ENCODE results near the gene RANBP9. TPM values are rescaled to one million over a fixed set of nuclear protein-coding genes. Genes with fewer than 3 reads are reported as not detected.
A peak's percentile ranks its signal among the peaks of the same experiment; 100 is the strongest.

Gene RANBP9
- total and polyA plus RNA-seq, 2 of the 13 experiments (the other 11 are each of a cell fraction or from before 2014, with no cell fraction given): 26.6 to 30.6 TPM

DNA sequence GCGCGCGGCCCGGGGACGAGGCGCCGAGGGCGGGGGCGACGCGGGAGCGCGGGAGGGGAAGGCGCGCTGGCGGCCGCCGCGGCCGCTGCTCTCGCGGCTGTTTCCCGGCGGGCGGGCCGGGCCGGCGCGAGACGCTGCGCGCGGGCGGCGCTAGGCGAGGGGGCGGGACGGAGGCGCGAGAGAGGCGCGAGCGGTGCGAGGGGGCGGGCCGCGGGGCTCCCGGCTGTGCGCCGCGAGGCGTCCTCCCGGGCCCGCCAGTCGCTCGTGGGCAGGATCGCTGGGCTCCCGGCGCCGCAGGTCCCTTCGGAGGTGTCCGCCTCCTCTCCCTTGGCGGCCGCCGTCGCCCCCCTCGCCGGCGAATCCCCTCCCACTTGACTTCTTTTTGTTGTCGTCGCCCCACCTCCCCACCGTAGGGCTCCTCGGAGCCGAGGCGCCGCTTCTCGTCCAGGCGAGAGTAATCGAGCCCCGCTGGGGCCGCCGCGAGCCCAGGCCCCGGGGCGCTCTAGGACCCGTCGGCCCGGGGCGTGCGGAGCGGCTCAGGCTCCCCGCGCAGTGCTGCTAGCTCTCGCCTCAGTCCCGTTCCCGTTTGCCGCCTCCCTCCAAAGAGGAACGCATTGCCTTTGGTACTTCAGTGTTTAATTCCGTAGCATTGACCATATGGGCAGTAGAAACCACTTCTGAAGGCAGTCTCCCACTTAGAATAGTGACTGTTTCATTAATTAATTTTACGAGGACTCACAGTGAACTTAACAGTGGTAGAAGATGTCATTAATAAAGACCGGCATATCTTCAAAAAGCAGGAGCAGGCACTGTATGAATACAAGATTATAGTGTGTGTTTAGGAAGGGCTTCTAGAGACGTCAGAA, at the start of gene RANBP9 (continued):
- TF ChIP-seq, protein P1, sequence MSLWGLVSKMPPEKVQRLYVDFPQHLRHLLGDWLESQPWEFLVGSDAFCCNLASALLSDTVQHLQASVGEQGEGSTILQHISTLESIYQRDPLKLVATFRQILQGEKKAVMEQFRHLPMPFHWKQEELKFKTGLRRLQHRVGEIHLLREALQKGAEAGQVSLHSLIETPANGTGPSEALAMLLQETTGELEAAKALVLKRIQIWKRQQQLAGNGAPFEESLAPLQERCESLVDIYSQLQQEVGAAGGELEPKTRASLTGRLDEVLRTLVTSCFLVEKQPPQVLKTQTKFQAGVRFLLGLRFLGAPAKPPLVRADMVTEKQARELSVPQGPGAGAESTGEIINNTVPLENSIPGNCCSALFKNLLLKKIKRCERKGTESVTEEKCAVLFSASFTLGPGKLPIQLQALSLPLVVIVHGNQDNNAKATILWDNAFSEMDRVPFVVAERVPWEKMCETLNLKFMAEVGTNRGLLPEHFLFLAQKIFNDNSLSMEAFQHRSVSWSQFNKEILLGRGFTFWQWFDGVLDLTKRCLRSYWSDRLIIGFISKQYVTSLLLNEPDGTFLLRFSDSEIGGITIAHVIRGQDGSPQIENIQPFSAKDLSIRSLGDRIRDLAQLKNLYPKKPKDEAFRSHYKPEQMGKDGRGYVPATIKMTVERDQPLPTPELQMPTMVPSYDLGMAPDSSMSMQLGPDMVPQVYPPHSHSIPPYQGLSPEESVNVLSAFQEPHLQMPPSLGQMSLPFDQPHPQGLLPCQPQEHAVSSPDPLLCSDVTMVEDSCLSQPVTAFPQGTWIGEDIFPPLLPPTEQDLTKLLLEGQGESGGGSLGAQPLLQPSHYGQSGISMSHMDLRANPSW (CRISPR knock-in tag; IDR thresholded peaks at IDR 0.05; ENCODE audit: borderline replicate concordance): peak; percentile 80; the same call in 1 of the 2 replicates
- TF ChIP-seq KMT2B (CRISPR knock-in tag; IDR thresholded peaks at IDR 0.05) (peak; percentile 94), ZNF484 (CRISPR knock-in tag; IDR thresholded peaks at IDR 0.05; ENCODE audit: borderline replicate concordance, low read depth) (0 out of 2 replicates have a peak, but pooled peaks have one; percentile 58), HMGA1 (CRISPR knock-in tag; conservative IDR thresholded peaks at IDR 0.05) (no peak), ZBTB26 (CRISPR knock-in tag; IDR thresholded peaks at IDR 0.05; ENCODE audit: borderline replicate concordance) (peak; percentile 89; the same call in 1 of the 2 replicates), ZFP37 (CRISPR knock-in tag; IDR thresholded peaks at IDR 0.05; ENCODE audit: borderline replicate concordance) (no peak), ARNTL (CRISPR knock-in tag; IDR thresholded peaks at IDR 0.05) (peak; percentile 26; the same call in 1 of the 2 replicates), PHF20 (CRISPR knock-in tag; IDR thresholded peaks at IDR 0.05) (peak; percentile 45), GATAD1 (CRISPR knock-in tag; IDR thresholded peaks at IDR 0.05) (peak; percentile 78), ZFP41 (CRISPR knock-in tag; IDR thresholded peaks at IDR 0.05; ENCODE audit: borderline replicate concordance) (peak; percentile 49; the same call in 1 of the 2 replicates), CHD2 (IDR thresholded peaks at IDR 0.05; ENCODE audit: low read depth, low read length) (peak; percentile 39; the same call in 1 of the 2 replicates), RFXAP (CRISPR knock-in tag; IDR thresholded peaks at IDR 0.05; ENCODE audit: borderline replicate concordance) (peak; percentile 81), FOXC1 (CRISPR knock-in tag; IDR thresholded peaks at IDR 0.05; ENCODE audit: borderline replicate concordance) (peak; percentile 88; the same call in 1 of the 2 replicates)
- TF ChIP-seq, protein P2, sequence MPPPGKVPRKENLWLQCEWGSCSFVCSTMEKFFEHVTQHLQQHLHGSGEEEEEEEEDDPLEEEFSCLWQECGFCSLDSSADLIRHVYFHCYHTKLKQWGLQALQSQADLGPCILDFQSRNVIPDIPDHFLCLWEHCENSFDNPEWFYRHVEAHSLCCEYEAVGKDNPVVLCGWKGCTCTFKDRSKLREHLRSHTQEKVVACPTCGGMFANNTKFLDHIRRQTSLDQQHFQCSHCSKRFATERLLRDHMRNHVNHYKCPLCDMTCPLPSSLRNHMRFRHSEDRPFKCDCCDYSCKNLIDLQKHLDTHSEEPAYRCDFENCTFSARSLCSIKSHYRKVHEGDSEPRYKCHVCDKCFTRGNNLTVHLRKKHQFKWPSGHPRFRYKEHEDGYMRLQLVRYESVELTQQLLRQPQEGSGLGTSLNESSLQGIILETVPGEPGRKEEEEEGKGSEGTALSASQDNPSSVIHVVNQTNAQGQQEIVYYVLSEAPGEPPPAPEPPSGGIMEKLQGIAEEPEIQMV (CRISPR knock-in tag; IDR thresholded peaks at IDR 0.05; ENCODE audit: low read depth): peak; percentile 85
- TF ChIP-seq, protein P3, sequence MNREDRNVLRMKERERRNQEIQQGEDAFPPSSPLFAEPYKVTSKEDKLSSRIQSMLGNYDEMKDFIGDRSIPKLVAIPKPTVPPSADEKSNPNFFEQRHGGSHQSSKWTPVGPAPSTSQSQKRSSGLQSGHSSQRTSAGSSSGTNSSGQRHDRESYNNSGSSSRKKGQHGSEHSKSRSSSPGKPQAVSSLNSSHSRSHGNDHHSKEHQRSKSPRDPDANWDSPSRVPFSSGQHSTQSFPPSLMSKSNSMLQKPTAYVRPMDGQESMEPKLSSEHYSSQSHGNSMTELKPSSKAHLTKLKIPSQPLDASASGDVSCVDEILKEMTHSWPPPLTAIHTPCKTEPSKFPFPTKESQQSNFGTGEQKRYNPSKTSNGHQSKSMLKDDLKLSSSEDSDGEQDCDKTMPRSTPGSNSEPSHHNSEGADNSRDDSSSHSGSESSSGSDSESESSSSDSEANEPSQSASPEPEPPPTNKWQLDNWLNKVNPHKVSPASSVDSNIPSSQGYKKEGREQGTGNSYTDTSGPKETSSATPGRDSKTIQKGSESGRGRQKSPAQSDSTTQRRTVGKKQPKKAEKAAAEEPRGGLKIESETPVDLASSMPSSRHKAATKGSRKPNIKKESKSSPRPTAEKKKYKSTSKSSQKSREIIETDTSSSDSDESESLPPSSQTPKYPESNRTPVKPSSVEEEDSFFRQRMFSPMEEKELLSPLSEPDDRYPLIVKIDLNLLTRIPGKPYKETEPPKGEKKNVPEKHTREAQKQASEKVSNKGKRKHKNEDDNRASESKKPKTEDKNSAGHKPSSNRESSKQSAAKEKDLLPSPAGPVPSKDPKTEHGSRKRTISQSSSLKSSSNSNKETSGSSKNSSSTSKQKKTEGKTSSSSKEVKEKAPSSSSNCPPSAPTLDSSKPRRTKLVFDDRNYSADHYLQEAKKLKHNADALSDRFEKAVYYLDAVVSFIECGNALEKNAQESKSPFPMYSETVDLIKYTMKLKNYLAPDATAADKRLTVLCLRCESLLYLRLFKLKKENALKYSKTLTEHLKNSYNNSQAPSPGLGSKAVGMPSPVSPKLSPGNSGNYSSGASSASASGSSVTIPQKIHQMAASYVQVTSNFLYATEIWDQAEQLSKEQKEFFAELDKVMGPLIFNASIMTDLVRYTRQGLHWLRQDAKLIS (CRISPR knock-in tag; IDR thresholded peaks at IDR 0.05): peak; percentile 52; the same call in 1 of the 2 replicates
- TF ChIP-seq, protein P4, sequence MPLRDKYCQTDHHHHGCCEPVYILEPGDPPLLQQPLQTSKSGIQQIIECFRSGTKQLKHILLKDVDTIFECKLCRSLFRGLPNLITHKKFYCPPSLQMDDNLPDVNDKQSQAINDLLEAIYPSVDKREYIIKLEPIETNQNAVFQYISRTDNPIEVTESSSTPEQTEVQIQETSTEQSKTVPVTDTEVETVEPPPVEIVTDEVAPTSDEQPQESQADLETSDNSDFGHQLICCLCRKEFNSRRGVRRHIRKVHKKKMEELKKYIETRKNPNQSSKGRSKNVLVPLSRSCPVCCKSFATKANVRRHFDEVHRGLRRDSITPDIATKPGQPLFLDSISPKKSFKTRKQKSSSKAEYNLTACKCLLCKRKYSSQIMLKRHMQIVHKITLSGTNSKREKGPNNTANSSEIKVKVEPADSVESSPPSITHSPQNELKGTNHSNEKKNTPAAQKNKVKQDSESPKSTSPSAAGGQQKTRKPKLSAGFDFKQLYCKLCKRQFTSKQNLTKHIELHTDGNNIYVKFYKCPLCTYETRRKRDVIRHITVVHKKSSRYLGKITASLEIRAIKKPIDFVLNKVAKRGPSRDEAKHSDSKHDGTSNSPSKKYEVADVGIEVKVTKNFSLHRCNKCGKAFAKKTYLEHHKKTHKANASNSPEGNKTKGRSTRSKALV (CRISPR knock-in tag; IDR thresholded peaks at IDR 0.05): peak; percentile 82
